AG09319 (cell line): Measurements from ENCODE around the gene PTPRT.

Experiments used
- DNase-seq: peaks from one replicate; pipeline ENCODE4 v3.0.0-alpha.2; 2010; ENCODE audit warnings: low read depth; ENCODE audit errors: extremely low read depth
- TF ChIP-seq, protein P1 (sequence below): IDR thresholded peaks from 2 replicates; pipeline ENCODE4 v1.5.1; 2011; ENCODE audit warnings: low read depth, mild to moderate bottlenecking, inconsistent platforms, low read length, moderate library complexity

The PTPRT gene

DNA sequence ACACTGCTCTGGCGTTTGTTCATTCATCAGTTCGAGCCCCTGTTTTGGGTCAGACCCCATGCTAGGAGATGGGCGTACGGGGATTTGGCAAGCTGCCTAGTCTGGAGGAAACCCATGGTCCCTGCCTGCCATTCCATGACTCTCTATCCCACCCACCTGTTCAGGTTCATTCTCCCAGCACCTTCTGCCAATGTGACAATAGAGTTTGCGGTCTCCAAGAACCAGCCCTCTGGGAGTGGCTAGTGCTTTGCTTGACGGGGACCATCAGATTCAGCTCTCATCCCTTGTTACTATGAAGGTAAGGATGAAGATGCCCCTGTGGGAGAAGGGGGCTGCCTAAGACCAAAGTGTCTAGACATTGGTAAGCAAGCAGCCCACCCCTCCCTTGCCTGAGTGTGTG, 345.0 kb downstream of the PTPRT start:
- no peak for DNase-seq
- TF ChIP-seq, protein P1, sequence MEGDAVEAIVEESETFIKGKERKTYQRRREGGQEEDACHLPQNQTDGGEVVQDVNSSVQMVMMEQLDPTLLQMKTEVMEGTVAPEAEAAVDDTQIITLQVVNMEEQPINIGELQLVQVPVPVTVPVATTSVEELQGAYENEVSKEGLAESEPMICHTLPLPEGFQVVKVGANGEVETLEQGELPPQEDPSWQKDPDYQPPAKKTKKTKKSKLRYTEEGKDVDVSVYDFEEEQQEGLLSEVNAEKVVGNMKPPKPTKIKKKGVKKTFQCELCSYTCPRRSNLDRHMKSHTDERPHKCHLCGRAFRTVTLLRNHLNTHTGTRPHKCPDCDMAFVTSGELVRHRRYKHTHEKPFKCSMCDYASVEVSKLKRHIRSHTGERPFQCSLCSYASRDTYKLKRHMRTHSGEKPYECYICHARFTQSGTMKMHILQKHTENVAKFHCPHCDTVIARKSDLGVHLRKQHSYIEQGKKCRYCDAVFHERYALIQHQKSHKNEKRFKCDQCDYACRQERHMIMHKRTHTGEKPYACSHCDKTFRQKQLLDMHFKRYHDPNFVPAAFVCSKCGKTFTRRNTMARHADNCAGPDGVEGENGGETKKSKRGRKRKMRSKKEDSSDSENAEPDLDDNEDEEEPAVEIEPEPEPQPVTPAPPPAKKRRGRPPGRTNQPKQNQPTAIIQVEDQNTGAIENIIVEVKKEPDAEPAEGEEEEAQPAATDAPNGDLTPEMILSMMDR, result no peak

DNA sequence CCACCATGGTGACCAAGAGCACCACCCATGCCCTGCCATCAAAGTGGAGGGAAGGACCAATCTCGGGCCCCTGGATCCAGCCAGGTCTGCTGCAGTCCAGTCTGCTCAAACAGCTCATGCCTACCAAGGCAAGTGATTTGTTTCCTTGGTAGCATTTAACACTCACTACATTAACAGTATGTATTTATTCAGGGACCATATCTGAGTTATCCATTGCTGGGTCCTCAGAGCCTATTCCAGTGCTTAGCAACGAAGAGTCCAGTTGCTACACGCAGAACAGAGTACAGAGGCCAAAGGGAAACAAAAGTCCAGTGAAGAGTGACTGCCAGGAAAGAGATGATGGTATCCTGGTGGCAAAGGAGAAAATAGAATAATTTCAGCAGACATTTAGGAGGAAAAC, 352.2 kb downstream of the PTPRT start:
- DNase-seq, result no peak
- TF ChIP-seq, protein P1, result no peak

DNA sequence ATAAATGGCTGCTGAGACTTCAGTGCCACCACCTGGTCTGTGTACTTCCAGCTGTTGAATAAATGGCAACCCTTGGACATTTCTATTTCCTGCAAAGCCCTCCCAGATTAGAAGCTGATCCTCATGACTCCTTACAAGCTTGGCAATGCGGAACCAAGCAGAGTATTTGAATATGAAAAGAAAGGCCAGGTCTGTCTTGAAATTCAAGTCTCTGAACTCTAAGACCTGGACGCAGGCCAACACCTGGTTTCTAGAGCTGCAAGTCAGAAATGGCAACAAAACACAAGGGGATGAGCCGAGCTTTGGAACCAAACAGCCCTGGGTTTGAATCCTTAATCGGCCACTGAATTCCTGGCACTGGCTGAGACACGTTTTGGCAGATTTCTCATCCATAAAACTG, 353.4 kb downstream of the PTPRT start:
- TF ChIP-seq, protein P1, result no peak
- DNase-seq, result no peak

DNA sequence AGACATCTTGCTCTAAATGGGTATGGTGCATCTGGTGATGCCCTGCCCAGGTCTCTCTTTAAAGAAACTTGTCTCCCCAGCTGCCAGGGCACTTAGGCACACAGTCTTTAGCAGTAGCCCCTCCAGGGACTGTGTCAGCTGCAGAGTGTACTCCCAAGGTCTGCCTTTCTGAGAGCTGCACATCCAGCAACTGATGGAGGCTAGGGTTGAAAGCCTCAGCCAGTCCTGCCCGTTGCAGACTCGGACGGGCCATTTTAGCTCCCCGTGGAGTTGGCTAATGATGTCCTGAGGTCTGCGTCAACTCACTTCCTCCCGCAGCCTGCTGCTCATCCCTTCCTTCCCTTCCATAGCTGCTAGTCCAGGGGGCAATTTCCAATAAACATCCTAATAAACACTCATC, 381.8 kb downstream of the PTPRT start:
- TF ChIP-seq, protein P1, result no peak
- DNase-seq, result no peak

DNA sequence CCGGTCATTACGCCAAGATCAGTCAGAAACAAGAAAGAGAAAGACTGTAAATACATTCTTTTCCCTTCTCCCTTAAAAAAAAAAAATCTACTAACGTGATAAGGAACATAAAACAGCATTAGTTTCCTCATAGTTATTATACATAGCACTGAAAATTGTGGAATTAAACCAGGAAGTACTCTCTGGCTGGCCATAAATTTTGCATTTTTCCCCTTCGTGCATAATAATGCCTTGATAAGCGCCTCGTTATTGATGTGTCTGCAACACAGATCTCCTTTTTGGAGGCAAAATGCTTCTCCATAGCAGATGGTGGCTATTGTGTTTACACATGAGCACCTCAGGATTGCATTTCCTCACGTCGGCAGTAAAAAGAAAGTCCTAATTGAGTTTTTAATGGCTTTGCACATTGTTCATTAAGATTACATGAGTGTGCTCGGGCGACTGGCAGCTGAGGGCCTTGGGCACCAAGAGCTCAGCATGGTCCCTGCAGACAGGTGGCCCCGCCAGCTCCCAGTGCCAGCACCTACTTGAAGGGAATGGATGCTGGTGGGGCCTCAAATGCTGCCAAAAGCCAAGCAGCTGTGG, 394.5 kb downstream of the PTPRT start:
- no peak for DNase-seq
- TF ChIP-seq, protein P1, result no peak

DNA sequence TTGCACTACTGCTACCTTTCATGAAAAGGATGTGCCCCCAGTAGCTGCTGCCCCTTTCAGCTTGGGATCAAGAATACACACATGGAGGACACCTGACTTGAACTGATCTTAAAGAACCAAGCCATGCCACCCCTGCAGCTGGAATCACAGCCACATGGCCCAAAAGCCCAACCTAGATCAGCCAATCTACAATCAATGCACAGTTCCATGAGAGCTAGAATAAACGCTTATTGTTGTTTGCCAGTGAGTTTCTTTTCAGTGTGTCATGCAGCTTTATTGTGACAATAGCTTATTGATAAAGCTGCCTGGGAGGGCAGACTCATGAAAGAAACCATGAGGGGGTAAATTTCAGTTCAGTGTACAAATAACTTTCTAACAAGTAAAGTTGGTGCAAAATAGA, 397.7 kb downstream of the PTPRT start:
- TF ChIP-seq, protein P1, result no peak
- DNase-seq, result no peak

DNA sequence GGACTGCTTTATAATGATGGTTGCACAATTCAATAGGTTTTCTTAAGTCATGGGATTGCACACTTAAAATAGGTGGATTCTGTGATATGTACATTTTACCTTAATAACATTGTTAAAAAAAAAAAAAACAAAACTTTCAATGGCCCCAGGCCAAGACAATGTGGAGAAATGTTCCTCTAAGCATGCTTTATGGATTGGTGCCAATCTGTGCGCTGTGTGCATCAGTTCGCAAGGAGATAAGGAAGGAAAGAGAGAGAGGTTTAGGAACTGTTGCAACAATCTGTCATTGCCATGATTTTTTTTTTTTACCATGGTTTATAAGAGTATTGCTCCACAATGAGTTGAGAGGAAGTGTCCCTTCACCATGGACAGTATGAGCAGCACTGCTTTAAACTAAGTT, 399.6 kb downstream of the PTPRT start:
- TF ChIP-seq, protein P1, result no peak
- no peak for DNase-seq
